CD4-positive, alpha-beta T cell treated with Interleukin-6 for 4 hours (primary cell): ENCODE measurements around the gene GRM7.

ENCODE experiments used
- DNase-seq: peaks from one replicate; pipeline ENCODE4 v3.0.0-alpha.2; 2020; ENCODE audit warnings: mixed read lengths

GRM7 gene

GRCh38 chr3:7249493-7250076 lies 388.7 kb downstream of the GRM7 start:
- DNase-seq, result no peak

GRCh38 chr3:7254251-7254650 lies 393.3 kb downstream of the GRM7 start:
- no peak for DNase-seq

- no peak for DNase-seq
These were observed 400.1 kb downstream of the GRM7 start for GRCh38 chr3:7260975-7261374.

- DNase-seq, result no peak
These were observed 402.7 kb downstream of the GRM7 start for GRCh38 chr3:7263347-7264195.

GRCh38 chr3:7264196-7264526 lies 403.2 kb downstream of the GRM7 start:
- DNase-seq, result no peak

GRCh38 chr3:7265736-7266135 lies 404.8 kb downstream of the GRM7 start:
- no peak for DNase-seq

- no peak for DNase-seq
These were observed 405.6 kb downstream of the GRM7 start for GRCh38 chr3:7266551-7266950.

GRCh38 chr3:7270731-7271130 lies 409.8 kb downstream of the GRM7 start:
- no peak for DNase-seq

GRCh38 chr3:7271631-7272030 lies 410.7 kb downstream of the GRM7 start:
- no peak for DNase-seq

- DNase-seq, result no peak
These were observed 411.3 kb downstream of the GRM7 start for GRCh38 chr3:7272203-7272602.

- DNase-seq, result no peak
These were observed 414.5 kb downstream of the GRM7 start for GRCh38 chr3:7275396-7275795.

GRCh38 chr3:7280318-7280717 lies 419.4 kb downstream of the GRM7 start:
- no peak for DNase-seq

GRCh38 chr3:7282988-7283387 lies 422.1 kb downstream of the GRM7 start:
- no peak for DNase-seq

GRCh38 chr3:7285505-7285904 lies 424.6 kb downstream of the GRM7 start:
- DNase-seq, result no peak

- DNase-seq, result no peak
These were observed 427.2 kb downstream of the GRM7 start for GRCh38 chr3:7288133-7288532.

- DNase-seq, result no peak
These were observed 428.2 kb downstream of the GRM7 start for GRCh38 chr3:7289121-7289520.

GRCh38 chr3:7290077-7290825 lies 429.3 kb downstream of the GRM7 start:
- no peak for DNase-seq

- no peak for DNase-seq
These were observed 431.4 kb downstream of the GRM7 start for GRCh38 chr3:7292362-7292761.

GRCh38 chr3:7293286-7293685 lies 432.4 kb downstream of the GRM7 start:
- no peak for DNase-seq

GRCh38 chr3:7305561-7305960 lies 444.6 kb downstream of the GRM7 start:
- DNase-seq, result no peak

GRCh38 chr3:7306901-7307300 lies 446.0 kb downstream of the GRM7 start:
- DNase-seq, result no peak

GRCh38 chr3:7307410-7307809 lies 446.5 kb downstream of the GRM7 start:
- no peak for DNase-seq

- DNase-seq, result no peak
These were observed 448.8 kb downstream of the GRM7 start for GRCh38 chr3:7309641-7310102.

- no peak for DNase-seq
These were observed 454.1 kb downstream of the GRM7 start for GRCh38 chr3:7315037-7315436.
